Fibroblast of lung (primary cell): ENCODE results near the gene KAT2B.

Experiments
- CTCF ChIP-seq, 2 donors: IDR thresholded peaks in 1 of 2; conservative IDR thresholded peaks in 1 of 2; 1 replicate in 1 of 2; 2 replicates in 1 of 2; pipeline ENCODE4 v1.5.1; 2011 to 2012; ENCODE audit warnings: low read length in 2 of 2, control low read depth in 1 of 2, inconsistent platforms in 1 of 2, low read depth in 1 of 2, mild to moderate bottlenecking in 1 of 2
- EZH2 ChIP-seq: IDR thresholded peaks from 2 replicates; pipeline ENCODE4 v1.5.1; 2012; ENCODE audit warnings: low read length, control low read depth, mild to moderate bottlenecking; ENCODE audit errors: missing control alignments

- TF ChIP-seq EZH2 (no peak), CTCF (conservative IDR thresholded peaks at IDR 0.05 in 1 of 2, IDR thresholded peaks at IDR 0.05 in 1 of 2; ENCODE audit: low read depth in 1 of 2, low read length in 2 of 2) (no peak)
Observed at GRCh38 chr3:20079621-20080020, 39.4 kb downstream of the KAT2B start.
